22Rv1 (cell line): Measurements from ENCODE around the gene TCTN3.
"Not testable (repeated sequence)": the region's sequence is repeated elsewhere in the genome, so short reads cannot be mapped to it uniquely, and the experiment has no call there.

Experiments used
- H3K27ac ChIP-seq: fragments of 450-650 bp; 2 replicates; pipeline ENCODE4 v1.5.1; 2017
- CTCF ChIP-seq: fragments of 450-650 bp; IDR thresholded peaks from 2 replicates; pipeline ENCODE4 v1.5.1; 2017; ENCODE audit warnings: mild to moderate bottlenecking
- ZFX ChIP-seq: fragments of 450-650 bp; IDR thresholded peaks from 2 replicates; pipeline ENCODE4 v1.6.1; 2017; ENCODE audit warnings: antibody characterized with exemption, borderline replicate concordance

The TCTN3 gene

GRCh38 chr10:95683966-95684365 is 9.8 kb downstream of the TCTN3 start:
- TF ChIP-seq ZFX = no peak
- no peak for TF ChIP-seq CTCF
- no peak overlapping the region for H3K27ac ChIP-seq

- TF ChIP-seq ZFX (no peak), CTCF (no peak)
- H3K27ac ChIP-seq = no peak overlapping the region
Observed at GRCh38 chr10:95675403-95676116, 18.2 kb downstream of the TCTN3 start.

- TF ChIP-seq CTCF (no peak), ZFX (no peak)
Observed at GRCh38 chr10:95674643-95675042, 19.1 kb downstream of the TCTN3 start.

GRCh38 chr10:95672641-95673040 is 21.1 kb downstream of the TCTN3 start:
- not testable (repeated sequence) for H3K27ac ChIP-seq

More at GRCh38 chr10:95674643-95675042, 19.1 kb downstream of the TCTN3 start:
- no peak overlapping the region for H3K27ac ChIP-seq

GRCh38 chr10:95664543-95664942 is 29.2 kb downstream of the TCTN3 start:
- H3K27ac ChIP-seq = no peak overlapping the region
- TF ChIP-seq ZFX (no peak), CTCF (no peak)

- no peak overlapping the region for H3K27ac ChIP-seq
- no peak for TF ChIP-seq ZFX
- TF ChIP-seq CTCF = no peak
Observed at GRCh38 chr10:95663496-95663895, 30.2 kb downstream of the TCTN3 start.

- H3K27ac ChIP-seq = no peak overlapping the region
- TF ChIP-seq CTCF = no peak
- no peak for TF ChIP-seq ZFX
Observed at GRCh38 chr10:95661818-95662217, 31.9 kb downstream of the TCTN3 start.

GRCh38 chr10:95660283-95660682 is 33.4 kb downstream of the TCTN3 start:
- no peak for TF ChIP-seq ZFX
- TF ChIP-seq CTCF = no peak
- H3K27ac ChIP-seq = no peak overlapping the region
